ENCODE measurements around the gene ROCK2.

Gene ROCK2

DNA sequence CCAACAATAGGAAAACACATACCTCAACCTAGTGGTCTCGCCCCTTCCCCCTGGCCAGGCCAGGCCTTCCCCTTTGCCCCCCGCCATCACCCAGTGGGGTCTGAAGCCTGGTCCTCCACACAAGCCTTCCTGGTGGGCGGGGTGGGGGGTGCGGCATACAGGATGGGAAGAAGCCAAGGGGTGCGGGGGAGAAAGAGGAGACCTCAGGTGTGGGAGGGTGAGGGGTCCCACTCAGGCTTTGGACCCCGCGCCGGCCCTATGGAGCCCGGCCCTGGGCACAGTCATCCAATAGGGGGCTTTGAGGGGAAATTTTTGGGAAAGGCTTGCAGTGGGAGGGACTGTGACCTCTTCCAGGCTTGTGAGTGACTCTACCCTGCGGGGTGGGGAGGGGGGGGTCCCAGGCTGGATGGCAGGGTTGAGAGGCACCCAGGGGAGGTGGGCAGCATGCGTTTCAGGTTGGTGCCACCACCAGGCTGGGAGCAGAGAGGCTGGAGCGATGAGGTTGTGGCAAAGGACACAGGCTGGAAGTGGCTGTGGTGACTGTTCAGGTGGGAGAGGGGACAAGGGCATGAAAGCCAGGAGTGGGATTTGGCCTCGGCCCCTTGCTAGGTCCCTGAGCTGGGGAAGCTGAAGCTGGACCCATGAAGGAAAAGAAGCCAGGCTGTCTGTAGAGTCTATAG is 187.9 kb downstream of the ROCK2 start:
- DNase-seq (ENCODE audit: low read depth, low spot score) = no peak

DNA sequence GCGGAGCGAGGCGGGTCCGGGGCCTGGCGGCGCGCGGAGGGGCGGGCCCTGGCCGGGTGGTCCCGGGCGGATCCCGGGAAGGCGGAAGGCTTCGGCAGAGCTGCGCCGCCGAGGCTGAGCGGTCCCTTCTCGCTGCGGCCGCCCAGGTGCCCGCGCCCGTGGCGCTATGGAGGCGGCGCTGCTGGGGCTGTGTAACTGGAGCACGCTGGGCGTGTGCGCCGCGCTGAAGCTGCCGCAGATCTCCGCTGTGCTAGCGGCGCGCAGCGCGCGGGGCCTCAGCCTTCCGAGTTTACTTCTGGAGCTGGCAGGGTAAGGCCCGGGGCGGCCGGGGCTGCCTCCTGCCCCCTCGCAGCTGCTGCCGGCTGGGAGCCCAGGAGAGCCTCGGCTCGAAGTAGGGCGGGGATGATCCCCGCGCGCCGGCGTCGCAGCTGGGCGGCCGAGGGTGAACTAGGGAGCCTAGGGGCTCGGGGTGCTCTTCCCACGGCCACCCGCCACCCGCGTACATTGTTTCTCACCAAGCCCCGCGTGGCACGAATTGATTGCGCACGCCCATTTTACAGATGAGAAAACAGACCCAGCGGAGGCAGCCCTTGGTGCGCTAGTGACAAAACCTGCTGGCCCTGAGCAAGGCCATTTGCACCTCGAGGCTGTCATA is 188.9 kb downstream of the ROCK2 start, which contains the start of gene SLC66A3:
Gene SLC66A3, plus strand, starts transcription at position 87 of the 655 bp plus-strand sequence. Its CDS starts 80 bp downstream, at position 167.
- DNase-seq (ENCODE audit: low read depth, low spot score) = no peak

DNA sequence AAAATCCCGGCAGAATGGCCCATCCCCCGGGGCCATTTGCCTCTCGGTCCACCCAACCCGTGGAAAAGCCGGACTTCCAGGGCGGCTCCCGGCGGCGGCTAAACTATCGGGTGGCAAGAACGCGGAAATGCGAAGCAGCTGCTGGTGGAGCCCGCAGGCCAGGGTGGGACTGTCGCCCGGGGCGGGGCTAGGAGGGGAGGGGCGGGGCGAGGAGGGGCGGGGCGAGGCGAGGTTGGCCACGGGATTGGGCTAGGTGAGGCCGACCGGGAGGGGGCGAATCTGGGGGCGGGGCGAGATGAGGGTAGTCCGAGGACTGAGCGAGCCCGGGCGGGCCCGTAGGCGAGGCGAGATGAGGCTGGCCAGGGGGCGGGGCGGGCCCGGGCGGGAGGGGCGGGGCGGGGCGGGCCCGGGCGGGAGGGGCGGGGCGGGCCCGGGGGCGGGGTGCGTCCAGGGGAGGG is 189.5 kb downstream of the ROCK2 start:
- DNase-seq (ENCODE audit: low read depth, low spot score) = peak; percentile 17

DNA sequence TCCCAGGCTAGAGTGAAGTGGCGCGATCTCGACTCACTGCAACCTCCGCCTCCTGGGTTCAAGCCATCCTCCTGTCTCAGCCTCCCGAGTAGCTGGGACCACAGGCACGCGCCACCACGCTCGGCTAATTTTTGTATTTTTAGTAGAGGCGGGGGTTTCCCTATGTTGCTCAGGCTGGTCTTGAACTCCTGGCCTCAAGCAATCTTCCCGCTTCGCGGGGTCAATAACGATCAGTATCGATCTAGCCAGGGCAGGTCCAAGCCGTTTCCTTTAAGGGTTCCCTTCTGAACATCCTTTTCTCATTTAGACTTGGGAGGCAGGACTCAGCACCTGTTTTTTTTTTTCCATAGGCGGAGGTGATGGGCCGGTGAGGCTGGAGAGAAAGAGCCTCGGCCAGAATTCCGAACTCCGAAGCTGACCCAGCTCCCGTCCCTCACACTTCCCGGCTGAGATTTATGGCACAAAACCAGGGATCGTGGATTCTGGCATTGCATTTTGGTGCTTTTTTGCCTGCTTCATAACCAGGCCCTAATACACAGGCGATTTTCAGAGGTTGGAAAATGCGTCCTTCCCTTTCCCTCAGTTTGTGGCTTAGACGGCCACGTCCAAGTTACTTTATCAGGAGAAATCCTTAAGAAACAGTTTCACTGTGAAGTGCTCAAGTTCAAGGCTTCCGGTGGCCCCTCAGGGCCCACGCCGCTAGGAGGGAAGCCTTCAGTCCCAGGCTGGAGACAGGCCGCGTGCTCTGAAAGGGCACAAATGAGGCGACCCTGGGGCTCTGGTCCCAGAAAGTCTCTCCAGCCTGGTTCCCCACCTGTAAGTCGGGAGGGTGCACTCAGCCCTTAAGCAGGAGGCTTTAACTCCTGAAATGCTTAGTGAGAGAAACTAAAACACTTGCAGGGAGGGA is 190.2 kb downstream of the ROCK2 start:
- no peak for DNase-seq (ENCODE audit: low read depth, low spot score)

DNA sequence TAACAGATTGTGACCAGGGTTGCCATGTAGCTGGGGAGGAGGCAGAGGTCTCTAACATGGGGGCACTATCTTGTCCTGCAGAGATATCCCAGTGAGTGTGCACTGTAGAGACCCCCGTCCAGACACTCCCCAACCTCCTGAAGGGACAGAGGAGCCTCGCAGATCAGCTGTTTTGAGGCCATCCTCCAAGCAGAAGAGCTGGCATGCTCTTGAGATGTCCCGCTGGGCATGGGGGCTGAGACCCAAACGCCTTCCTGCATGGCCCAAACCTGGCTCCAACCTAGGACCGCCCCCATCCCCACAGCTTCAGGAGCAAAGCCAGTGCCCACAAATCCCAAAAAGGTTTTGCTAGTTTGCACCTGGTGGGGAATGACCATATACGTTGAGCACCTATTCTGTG is 191.8 kb downstream of the ROCK2 start:
- no peak for DNase-seq (ENCODE audit: low read depth, low spot score)

DNA sequence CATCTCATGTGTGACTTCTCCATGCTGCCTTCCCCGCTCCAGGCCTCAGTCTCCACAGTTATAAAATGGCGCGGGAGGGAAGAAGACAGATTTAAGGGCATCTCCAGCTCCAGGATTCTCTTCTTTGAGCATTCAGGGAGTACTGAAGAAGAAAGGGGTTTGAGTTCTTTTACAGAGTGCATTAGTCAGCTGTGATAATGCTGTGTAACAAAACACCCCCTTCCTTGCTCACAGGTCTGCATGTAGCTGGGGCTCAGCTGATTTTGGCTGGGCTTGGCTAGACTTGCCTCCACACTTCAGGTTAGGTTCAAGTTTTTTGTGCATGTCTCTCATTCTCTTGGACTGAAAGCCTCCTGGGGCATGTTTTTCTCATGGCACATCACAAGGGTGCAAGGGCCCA is 197.2 kb downstream of the ROCK2 start:
- DNase-seq (ENCODE audit: low read depth, low spot score) = no peak

DNA sequence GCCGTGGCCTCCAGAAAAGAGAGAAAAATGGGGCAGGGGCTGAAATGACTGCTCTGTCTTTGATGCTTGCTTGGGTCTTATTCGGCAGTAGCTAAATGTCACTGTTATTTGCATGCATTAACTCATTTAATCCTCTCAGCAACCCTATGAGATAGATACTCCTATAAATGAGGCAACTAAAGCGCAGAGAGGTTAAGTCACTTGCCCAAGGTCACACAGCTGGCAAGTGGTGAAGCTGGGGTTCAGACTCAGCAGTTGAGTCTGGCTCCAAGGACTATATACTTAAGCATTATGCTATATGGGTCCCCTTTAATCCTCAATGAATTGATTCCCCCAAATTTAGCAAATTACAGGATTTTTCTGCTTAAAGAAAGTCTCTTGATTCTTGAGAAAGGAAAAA is 198.4 kb downstream of the ROCK2 start:
- DNase-seq (ENCODE audit: low read depth, low spot score) = no peak

DNA sequence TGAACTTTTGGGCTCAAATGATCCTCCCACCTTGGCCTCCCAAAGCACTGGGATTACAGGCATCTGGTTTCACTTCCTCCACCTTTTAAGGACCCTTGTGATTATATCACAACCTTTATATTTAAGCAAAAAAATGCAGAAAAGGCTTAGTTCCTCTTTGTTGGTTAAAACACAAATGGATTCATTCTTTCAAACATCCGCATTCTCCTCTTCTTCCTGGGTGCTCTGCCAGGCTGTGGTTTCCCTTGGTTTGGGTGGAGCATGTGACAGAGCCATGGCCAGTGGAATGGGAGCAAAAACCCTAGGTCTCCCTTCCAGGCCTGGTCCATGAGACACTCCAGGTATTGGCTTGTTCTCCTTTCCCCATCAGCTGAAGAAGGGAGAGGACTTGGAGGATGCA is 199.1 kb downstream of the ROCK2 start:
- no peak for DNase-seq (ENCODE audit: low read depth, low spot score)

DNA sequence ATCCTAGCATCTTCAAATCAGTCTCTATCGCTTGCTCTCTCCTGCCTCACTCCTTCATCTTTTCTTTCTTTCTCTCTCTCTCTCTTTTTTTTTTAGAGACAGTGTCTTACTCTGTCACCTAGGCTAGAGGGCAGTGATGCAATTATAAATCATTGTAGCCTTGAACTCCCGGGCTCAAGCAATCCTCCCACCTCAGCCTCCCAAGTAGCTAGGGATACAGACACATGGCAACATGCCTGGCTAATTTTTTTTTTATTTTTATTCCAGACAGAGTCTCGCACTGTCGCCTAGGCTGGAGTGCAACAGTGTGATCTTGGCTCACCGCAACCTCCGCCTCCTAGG is 199.7 kb downstream of the ROCK2 start:
- DNase-seq (ENCODE audit: low read depth, low spot score) = no peak

DNA sequence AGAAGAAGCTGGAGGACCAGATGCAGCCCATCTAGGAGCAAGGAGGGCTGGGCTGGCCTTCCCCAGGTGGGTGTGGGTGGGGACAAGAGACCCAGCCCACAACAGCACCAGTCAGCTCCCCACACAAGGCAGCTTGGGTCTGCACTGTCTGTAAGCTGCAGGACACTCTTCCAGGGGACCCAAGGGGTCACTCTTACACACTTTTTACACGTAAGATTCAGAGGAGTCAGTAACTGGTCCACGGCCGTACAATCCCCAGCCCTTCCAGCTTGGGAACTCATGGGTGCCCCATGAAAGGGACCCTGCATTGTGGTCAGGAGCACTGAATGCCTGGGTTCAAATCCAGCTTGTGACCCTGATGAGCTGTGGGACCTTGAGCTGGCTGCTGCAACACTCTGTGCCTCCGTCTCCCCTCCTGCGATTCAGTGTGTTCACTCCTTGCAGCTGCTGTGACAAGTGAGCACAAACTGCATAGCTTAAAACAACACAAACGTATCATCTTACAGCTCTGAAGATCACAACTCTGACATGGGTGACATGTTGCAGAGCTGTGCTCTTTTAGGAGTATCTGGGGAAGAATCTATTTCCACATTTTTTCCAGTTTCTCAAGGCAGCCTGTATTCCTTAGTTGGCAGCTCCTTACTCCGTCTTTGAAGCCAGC is 200.2 kb downstream of the ROCK2 start:
- DNase-seq (ENCODE audit: low read depth, low spot score) = no peak

DNA sequence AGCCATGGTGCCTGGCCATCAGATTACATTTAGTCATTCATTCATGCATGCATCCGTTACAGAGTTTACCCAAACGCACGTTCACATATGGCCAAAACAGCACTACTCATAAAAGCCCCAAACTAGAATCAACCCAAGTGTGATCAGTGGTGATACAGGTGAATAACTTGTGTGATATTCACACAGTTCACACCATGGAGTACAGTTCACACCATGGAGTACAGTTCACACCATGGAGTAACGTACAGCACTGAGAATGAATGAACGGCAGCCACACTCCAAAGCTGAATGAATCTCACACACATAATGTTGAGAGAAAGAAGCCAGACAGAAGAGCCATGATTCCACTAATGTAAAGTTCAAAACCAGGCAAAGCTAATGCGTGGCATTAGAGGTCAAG is 201.4 kb downstream of the ROCK2 start:
- DNase-seq (ENCODE audit: low read depth, low spot score) = no peak

DNA sequence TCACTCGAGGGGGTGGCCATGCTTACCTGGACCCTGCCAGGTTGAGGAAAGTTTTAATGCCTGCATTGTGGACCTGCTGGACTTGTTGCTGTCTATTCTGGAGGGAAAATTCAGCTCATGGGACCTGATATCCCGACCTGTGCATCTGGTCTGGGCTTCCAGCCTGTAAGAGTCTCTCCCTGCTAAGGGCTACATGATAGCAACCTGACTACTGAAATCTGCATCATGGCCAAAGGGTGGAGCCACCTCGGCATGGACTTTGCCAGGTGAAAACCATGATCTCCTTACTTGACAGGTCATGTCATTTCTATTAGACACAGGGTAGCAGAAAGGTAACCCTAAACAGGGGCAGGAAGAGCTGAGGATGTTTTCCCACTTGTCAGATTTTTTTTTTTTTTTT is 202.1 kb downstream of the ROCK2 start:
- no peak for DNase-seq (ENCODE audit: low read depth, low spot score)

DNA sequence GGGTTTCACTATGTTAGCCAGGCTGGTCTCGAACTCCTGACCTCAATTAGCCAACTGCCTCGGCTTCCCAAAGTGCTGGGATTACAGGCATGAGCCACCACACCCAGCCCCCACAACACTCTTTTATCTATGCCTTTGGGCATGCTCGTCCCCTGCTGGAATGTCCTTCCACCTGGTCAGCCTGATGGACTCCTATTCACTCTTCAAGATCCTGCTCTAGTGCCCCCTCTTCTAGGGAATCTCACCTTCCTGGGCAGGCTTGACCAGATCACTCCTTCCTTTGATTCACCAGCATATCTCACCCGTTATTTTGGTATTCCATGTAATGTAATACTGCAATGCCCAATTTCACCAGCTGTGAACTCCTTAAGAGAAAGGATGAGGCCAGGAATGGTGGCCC is 203.1 kb downstream of the ROCK2 start:
- DNase-seq (ENCODE audit: low read depth, low spot score) = no peak

DNA sequence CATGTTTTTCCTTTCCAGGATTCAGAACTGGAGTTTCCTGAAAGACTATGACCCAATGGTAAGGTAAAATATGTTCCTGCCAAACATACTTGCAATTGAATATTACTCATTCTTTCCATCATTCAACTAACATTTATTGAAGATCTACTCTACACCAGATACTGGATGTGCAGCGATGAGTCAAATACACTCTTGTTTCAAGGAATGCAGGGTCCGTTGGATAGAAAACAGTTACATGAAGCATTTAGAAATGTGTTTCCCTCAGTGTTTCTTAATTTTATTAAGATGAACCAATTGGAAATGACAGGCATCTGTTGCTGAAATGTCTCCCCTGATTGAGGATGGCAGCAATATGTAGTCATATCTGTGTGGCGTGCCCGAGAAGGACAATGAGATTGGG is 203.9 kb downstream of the ROCK2 start:
- DNase-seq (ENCODE audit: low read depth, low spot score) = no peak

DNA sequence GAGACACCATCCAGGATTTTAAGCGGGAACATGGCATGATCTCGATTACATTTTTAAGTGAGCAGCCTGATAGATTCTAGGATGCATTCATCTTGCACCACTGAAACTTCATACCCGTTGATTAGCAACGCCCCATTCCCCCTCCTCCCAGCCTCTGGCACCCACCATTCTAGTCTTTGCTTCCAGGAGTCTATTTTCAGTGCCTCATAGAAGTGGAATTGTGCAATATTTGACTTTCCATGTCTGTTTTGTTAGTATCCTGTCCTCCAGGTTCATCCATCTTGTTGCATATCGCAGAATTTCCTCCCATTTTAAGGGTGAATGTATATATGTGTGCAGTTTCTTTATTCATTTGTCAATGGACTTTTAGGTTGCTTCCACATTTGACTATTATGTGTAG is 210.1 kb downstream of the ROCK2 start:
- no peak for DNase-seq (ENCODE audit: low read depth, low spot score)

DNA sequence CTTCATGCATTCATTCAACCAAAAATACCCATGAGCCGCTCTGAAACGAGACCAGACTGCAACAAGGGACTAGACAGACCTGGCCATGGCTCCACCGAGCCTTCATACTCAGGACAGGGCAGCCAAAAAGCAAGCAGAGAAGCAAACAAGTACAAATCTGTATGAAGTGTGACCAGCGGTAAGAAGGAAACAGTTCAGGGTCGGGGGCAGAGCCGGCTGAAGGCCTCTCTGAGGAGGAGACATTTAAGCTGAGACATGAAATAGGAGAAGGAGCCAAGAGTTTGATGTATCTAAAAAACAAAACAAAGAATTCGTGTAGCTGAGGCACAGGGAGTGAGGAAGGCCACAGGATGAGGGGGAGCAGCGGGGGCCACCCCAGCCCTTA is 210.5 kb downstream of the ROCK2 start:
- no peak for DNase-seq (ENCODE audit: low read depth, low spot score)

DNA sequence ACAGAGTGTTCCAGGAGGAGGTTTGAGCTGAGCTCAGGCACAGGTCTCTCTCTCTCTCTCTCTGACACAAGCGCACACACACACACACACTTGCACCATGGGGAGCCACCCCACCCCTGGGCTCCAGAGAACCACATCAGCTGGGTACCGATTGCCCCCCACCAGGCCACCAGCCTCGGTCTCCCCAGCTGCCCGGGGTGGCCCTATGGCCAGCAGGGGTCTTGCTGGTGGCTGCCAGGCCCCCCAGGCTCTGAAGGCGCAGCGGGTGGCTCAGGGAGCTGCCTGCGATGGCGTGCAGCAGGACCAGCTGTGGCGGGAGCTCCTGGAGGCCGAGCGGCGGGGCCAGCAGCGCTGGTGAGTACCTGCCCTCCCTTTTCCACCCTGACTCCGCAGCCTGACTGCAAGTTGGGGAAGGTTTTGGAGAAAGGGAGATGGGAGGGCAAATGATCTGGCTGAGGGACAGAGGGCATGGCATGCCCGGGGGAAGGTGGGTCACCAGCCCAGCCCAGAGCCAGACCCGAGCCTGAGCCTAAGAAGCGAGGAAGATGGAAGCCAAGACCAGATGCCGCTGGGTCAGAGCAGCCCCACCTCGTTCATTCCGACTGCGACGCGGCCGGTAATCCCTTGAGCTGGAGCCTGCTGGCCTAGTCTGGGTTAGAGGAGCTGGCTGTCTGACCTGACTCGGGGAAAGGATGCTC is 211.0 kb downstream of the ROCK2 start:
- no peak for DNase-seq (ENCODE audit: low read depth, low spot score)

DNA sequence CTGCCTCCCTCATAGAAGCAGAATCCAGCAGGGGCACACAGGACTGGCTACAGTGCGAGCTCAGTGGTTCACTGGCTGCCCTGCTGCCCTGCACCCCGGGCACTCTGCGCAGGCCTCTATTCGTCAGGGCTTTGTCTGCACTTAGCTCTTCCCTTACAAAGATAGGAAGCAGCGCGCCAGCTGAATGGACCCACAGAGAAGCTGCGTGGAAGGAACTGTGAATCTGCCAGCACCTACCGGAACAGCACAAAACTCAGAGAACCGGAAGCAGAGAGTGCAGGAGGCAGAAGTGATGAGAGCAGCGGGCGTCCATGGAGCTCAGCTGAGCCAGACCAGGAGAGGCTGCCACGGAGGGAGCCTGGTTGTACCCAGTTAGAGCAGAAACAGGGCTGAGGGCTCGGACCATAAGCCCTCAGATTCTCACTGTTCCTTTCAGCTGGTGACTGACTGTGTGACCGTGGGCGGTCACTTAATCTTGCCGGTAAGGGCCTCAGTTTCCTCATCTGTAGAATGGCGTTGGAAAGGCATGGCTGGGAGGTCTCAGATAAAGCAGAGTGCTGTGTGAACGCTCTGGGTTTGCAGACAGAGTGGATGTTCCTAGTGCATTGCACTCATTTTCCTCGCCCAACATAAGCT is 212.3 kb downstream of the ROCK2 start:
- DNase-seq (ENCODE audit: low read depth, low spot score) = no peak

DNA sequence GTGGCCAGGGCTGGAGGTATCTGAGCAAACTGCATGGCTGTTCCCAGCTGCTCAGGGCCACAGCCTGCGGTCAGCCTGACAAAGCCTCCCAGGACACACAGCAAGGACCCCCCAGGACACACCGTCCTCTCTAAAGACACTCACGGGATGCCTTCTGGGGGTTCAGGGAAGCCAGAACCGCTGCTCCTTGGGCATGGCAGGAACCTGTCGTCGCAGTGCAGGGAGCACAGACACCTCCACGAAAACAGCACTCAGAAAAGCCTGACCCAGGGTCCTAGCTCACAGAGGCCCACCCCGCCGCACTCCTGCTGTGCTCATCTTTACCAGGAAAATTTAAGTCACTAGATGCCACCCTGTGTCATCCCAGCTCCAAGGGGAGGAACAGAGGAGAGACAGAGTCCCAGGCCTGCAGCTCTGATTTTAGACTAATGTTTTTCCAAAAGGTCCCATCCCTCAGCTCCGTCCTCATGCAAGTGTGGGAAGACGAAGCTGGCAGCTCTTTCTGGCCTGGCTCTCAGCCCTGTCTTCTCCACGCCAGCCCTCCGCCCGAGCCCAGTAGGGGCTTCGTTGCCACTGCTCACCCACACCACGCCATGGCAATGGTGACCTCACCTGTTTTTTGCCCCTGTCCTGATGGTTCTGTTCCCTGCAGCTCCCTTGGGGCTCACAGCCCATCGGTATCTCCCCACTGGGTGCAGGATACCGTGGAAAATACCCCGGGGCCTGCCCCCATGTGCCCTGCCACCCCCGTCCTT is 213.1 kb downstream of the ROCK2 start:
- no peak for DNase-seq (ENCODE audit: low read depth, low spot score)
